Heart left ventricle (tissue), 13 donors: Measurements from ENCODE around the gene ARID5A.

Experiments used
- POLR2A ChIP-seq, 2 donors: fragments of 450-650 bp; IDR thresholded peaks; one replicate each; pipeline ENCODE4 v1.6.1; 2017; ENCODE audit warnings: antibody characterized with exemption in 2 of 2, mild to moderate bottlenecking in 2 of 2, moderate library complexity in 2 of 2
- TF ChIP-seq, protein P1 (sequence below), 12 donors: fragments of 200-600 bp; sonication (generic) in 4 of 12; IDR thresholded peaks; one replicate each; pipeline versions ENCODE4 v1.5.0 to v1.8.0; 2018 to 2022; ENCODE audit warnings: antibody characterized with exemption in 12 of 12, mild to moderate bottlenecking in 5 of 12
- donor health status: ischemic (EF 13 %, LVEDD 7.1; RV severe dilation, severe dysfunction).
- donor health status: DM: no; HTN: yes; CAD: no.
- donor health status: DM: no; HTN: no; CAD: no.
- donor health status: ischemic (EF 25% LVEDD 6.9; RV normal size, moderate dysfunction).
- donor health status: ischemic (EF 25% LVEDD 5.7; RV mildly dilated, moderate dysfunction).
- donor health status: ischemic (EF 35%, LVEDD 5.7; RV mildly dilated, moderate dysfunction).
- donor health status: nonischemic (EF 11% LVEDD 7.7; RV severe dilation, severe dysfunction).
- donor health status: DM: yes; HTN: yes; CAD: no.
- donor health status: PGD.
- donor health status: ischemic (EF 29% LVEDD 5.4; RV normal size, mild dysfunction).
- donor health status: nonischemic (EF 23%, LVEDD 6.1; RV moderate dilation, normal function).

- TF ChIP-seq POLR2A (IDR thresholded peaks at IDR 0.05) = no peak
- TF ChIP-seq, protein P1, sequence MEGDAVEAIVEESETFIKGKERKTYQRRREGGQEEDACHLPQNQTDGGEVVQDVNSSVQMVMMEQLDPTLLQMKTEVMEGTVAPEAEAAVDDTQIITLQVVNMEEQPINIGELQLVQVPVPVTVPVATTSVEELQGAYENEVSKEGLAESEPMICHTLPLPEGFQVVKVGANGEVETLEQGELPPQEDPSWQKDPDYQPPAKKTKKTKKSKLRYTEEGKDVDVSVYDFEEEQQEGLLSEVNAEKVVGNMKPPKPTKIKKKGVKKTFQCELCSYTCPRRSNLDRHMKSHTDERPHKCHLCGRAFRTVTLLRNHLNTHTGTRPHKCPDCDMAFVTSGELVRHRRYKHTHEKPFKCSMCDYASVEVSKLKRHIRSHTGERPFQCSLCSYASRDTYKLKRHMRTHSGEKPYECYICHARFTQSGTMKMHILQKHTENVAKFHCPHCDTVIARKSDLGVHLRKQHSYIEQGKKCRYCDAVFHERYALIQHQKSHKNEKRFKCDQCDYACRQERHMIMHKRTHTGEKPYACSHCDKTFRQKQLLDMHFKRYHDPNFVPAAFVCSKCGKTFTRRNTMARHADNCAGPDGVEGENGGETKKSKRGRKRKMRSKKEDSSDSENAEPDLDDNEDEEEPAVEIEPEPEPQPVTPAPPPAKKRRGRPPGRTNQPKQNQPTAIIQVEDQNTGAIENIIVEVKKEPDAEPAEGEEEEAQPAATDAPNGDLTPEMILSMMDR (IDR thresholded peaks at IDR 0.05) = no peak
These were observed 57.7 kb downstream of the ARID5A start for GRCh38 chr2:96594282-96594681.
